ENCODE results near the gene DHRS12.
A peak's percentile ranks its signal among the peaks of the same experiment; 100 is the strongest.

The DHRS12 gene

GRCh38 chr13:51765142-51765515 lies 38.8 kb downstream of the DHRS12 start:
- Histone ChIP-seq H3K36me3 (no peaks in the 10 kb centered on the region; the same call in 1 of the 2 replicates), H3K27me3 (no peaks in the 10 kb centered on the region), H3K4me3 (ENCODE audit: low read depth, low read length) (no peak overlapping the region), H3K9me3 (no peaks in the 10 kb centered on the region), H3K4me1 (peaks cover 11% of the 10 kb centered on the region)
- no peak for TF ChIP-seq CTCF (IDR thresholded peaks at IDR 0.05; ENCODE audit: low read depth, low read length)
- DNase-seq: no peak

GRCh38 chr13:51764184-51765141 lies 39.5 kb downstream of the DHRS12 start:
- H3K27me3 ChIP-seq: no peaks in the 10 kb centered on the region
- H3K4me3 ChIP-seq (ENCODE audit: low read depth, low read length): no peak overlapping the region
- no peaks in the 10 kb centered on the region for H3K9me3 ChIP-seq
- peak; percentile 42 for DNase-seq
- H3K36me3 ChIP-seq: no peaks in the 10 kb centered on the region; the same call in 1 of the 2 replicates
- peaks cover 11% of the 10 kb centered on the region for H3K4me1 ChIP-seq
- TF ChIP-seq CTCF (IDR thresholded peaks at IDR 0.05; ENCODE audit: low read depth, low read length): no peak

- no peak for TF ChIP-seq CTCF (IDR thresholded peaks at IDR 0.05; ENCODE audit: low read depth, low read length)
- no peaks in the 10 kb centered on the region for H3K27me3 ChIP-seq
- no peak overlapping the region for H3K4me3 ChIP-seq (ENCODE audit: low read depth, low read length)
- peaks cover 11% of the 10 kb centered on the region for H3K4me1 ChIP-seq
- no peaks in the 10 kb centered on the region for H3K9me3 ChIP-seq
- peaks cover 2% of the 10 kb centered on the region for H3K36me3 ChIP-seq
- DNase-seq: no peak
These were observed 40.5 kb downstream of the DHRS12 start for GRCh38 chr13:51763486-51763885.

GRCh38 chr13:51761643-51762350 lies 42.2 kb downstream of the DHRS12 start:
- Histone ChIP-seq H3K36me3 (peaks cover 3% of the 10 kb centered on the region), H3K9me3 (no peaks in the 10 kb centered on the region), H3K4me1 (peaks cover 11% of the 10 kb centered on the region), H3K4me3 (ENCODE audit: low read depth, low read length) (no peak overlapping the region), H3K27me3 (no peaks in the 10 kb centered on the region)
- TF ChIP-seq CTCF (IDR thresholded peaks at IDR 0.05; ENCODE audit: low read depth, low read length): no peak
- no peak for DNase-seq

GRCh38 chr13:51760592-51760991 lies 43.4 kb downstream of the DHRS12 start:
- TF ChIP-seq CTCF (IDR thresholded peaks at IDR 0.05; ENCODE audit: low read depth, low read length): no peak

More at GRCh38 chr13:51760592-51760991, 43.4 kb downstream of the DHRS12 start:
- no peak for DNase-seq
- peaks cover 11% of the 10 kb centered on the region for H3K4me1 ChIP-seq
- no peaks in the 10 kb centered on the region for H3K9me3 ChIP-seq
- peaks cover 3% of the 10 kb centered on the region for H3K36me3 ChIP-seq
- H3K27me3 ChIP-seq: no peaks in the 10 kb centered on the region
- H3K4me3 ChIP-seq (ENCODE audit: low read depth, low read length): no peak overlapping the region

Data from BE2C (cell line).